ENCODE data around the gene RNF17. TPM values are rescaled to one million over a fixed set of nuclear protein-coding genes. Genes with fewer than 3 reads are reported as not detected.

The RNF17 gene
- total RNA-seq, 1 donor from 2014 or later, result not detected

DNA sequence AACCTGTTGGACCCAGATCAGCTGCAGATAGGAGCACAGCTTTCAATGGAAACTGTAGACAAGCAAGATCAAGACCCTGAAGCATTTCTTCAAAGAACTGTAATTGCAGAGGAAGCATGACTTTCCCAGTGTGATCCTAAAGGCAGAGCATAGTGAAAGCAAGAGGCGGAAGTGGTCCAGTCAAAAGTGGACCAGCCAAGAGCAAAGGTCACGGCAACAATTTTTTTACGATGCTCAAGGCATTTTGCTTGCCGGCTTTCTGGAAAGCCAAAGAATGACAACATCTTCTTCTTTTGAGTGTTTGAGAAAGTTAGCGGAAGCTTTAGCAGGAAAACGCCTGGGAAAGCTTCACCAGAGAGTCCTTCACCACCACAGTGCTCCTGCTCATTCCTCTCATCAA is 111.6 kb downstream of the RNF17 start:
- TF ChIP-seq, protein P1, sequence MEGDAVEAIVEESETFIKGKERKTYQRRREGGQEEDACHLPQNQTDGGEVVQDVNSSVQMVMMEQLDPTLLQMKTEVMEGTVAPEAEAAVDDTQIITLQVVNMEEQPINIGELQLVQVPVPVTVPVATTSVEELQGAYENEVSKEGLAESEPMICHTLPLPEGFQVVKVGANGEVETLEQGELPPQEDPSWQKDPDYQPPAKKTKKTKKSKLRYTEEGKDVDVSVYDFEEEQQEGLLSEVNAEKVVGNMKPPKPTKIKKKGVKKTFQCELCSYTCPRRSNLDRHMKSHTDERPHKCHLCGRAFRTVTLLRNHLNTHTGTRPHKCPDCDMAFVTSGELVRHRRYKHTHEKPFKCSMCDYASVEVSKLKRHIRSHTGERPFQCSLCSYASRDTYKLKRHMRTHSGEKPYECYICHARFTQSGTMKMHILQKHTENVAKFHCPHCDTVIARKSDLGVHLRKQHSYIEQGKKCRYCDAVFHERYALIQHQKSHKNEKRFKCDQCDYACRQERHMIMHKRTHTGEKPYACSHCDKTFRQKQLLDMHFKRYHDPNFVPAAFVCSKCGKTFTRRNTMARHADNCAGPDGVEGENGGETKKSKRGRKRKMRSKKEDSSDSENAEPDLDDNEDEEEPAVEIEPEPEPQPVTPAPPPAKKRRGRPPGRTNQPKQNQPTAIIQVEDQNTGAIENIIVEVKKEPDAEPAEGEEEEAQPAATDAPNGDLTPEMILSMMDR (IDR thresholded peaks at IDR 0.05; ENCODE audit: unreplicated experiment), result no peak
- Mint-ChIP-seq H3K4me3 (ENCODE audit: unreplicated experiment) (no peak overlapping the region), H3K27ac (ENCODE audit: unreplicated experiment) (no peak overlapping the region), H3K27me3 (ENCODE audit: unreplicated experiment) (no peaks in the 10 kb centered on the region), H3K36me3 (ENCODE audit: low read depth, unreplicated experiment) (no peaks in the 10 kb centered on the region), H3K4me1 (ENCODE audit: unreplicated experiment) (peaks cover 2% of the 10 kb centered on the region), H3K9me3 (ENCODE audit: unreplicated experiment) (no peaks in the 10 kb centered on the region)
- no peak for DNase-seq (ENCODE audit: low spot score)

DNA sequence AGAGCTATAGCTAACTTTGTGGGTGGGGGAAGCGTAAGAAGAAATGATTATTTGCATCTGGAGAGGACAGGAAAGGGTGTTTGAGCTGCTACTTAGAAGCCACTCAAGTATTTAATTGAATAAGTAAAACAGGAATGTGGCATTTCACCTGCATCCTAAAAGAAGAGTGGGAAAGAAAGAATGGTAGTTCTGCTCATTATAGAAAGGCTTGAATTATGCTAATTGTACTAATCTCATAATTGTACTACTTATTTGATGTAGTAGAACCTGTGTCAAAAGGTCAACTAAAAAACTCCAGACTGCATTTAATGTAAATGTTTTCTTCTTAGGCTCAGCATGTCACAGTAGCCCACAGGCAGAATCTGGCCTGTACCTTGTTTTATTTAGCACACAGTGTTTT is 113.6 kb downstream of the RNF17 start:
- no peaks in the 10 kb centered on the region for H3K36me3 Mint-ChIP-seq (ENCODE audit: low read depth, unreplicated experiment)
- no peaks in the 10 kb centered on the region for H3K9me3 Mint-ChIP-seq (ENCODE audit: unreplicated experiment)
- H3K27me3 Mint-ChIP-seq (ENCODE audit: unreplicated experiment), result no peaks in the 10 kb centered on the region
- peaks cover 2% of the 10 kb centered on the region for H3K4me1 Mint-ChIP-seq (ENCODE audit: unreplicated experiment)
- no peak overlapping the region for H3K4me3 Mint-ChIP-seq (ENCODE audit: unreplicated experiment)
- no peak for DNase-seq (ENCODE audit: low spot score)
- TF ChIP-seq, protein P1 (IDR thresholded peaks at IDR 0.05; ENCODE audit: unreplicated experiment), result no peak
- H3K27ac Mint-ChIP-seq (ENCODE audit: unreplicated experiment), result no peak overlapping the region

GRCh38 chr13:24878340-24878739 is 114.4 kb downstream of the RNF17 start:
- no peak overlapping the region for H3K4me3 Mint-ChIP-seq (ENCODE audit: unreplicated experiment)
- H3K4me1 Mint-ChIP-seq (ENCODE audit: unreplicated experiment), result peaks cover 2% of the 10 kb centered on the region
- H3K27me3 Mint-ChIP-seq (ENCODE audit: unreplicated experiment), result no peaks in the 10 kb centered on the region
- H3K27ac Mint-ChIP-seq (ENCODE audit: unreplicated experiment), result no peak overlapping the region
- TF ChIP-seq, protein P1 (IDR thresholded peaks at IDR 0.05; ENCODE audit: unreplicated experiment), result no peak
- no peak for DNase-seq (ENCODE audit: low spot score)
- peaks cover 2% of the 10 kb centered on the region for H3K36me3 Mint-ChIP-seq (ENCODE audit: low read depth, unreplicated experiment)
- H3K9me3 Mint-ChIP-seq (ENCODE audit: unreplicated experiment), result no peaks in the 10 kb centered on the region

DNA sequence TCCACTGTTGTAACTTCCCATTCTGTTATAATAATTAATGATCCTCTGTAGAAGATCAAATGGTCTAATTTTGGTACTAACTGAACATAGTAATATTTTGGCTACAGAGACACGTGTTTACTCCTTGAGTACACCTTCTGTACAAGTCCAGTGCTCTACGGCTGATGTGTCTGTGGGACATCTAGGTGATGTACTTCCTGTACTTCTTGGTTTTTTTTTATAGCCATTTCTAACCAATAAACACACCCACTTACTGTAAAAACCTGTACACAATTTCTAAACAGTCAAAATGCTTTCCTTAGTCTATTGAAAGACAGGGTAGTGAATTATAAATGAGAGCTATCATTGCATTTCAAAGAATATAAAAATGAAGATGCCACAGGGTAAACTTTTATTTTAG is 118.7 kb downstream of the RNF17 start:
- Mint-ChIP-seq H3K4me1 (ENCODE audit: unreplicated experiment) (peaks cover 2% of the 10 kb centered on the region), H3K27me3 (ENCODE audit: unreplicated experiment) (no peaks in the 10 kb centered on the region), H3K36me3 (ENCODE audit: low read depth, unreplicated experiment) (peaks cover 2% of the 10 kb centered on the region), H3K9me3 (ENCODE audit: unreplicated experiment) (no peaks in the 10 kb centered on the region), H3K4me3 (ENCODE audit: unreplicated experiment) (no peak overlapping the region), H3K27ac (ENCODE audit: unreplicated experiment) (no peak overlapping the region)
- DNase-seq (ENCODE audit: low spot score), result no peak
- TF ChIP-seq, protein P1 (IDR thresholded peaks at IDR 0.05; ENCODE audit: unreplicated experiment), result no peak

DNA sequence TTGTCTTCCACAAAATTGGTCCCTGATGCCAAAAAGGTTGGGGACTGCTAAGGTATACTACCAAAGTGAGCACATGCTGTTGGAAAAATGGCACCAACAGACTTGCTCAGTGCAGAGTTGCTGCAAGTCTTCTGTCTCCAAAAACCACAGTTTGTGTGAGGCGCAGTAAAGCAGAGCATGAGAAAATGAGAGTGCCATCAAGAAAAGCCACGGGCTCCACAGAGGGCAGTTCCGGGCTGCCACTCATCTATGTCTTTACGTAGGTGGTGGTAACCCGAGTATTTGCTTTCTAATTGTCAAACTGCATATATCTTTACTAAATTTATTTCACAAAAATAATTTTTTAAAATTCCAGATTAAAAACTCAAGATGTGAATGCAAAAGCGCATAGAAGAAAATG is 123.8 kb downstream of the RNF17 start:
- no peak overlapping the region for H3K27ac Mint-ChIP-seq (ENCODE audit: unreplicated experiment)
- no peaks in the 10 kb centered on the region for H3K9me3 Mint-ChIP-seq (ENCODE audit: unreplicated experiment)
- DNase-seq (ENCODE audit: low spot score), result no peak
- H3K4me3 Mint-ChIP-seq (ENCODE audit: unreplicated experiment), result no peak overlapping the region
- H3K4me1 Mint-ChIP-seq (ENCODE audit: unreplicated experiment), result no peaks in the 10 kb centered on the region
- H3K27me3 Mint-ChIP-seq (ENCODE audit: unreplicated experiment), result peaks cover 5% of the 10 kb centered on the region
- TF ChIP-seq, protein P1 (IDR thresholded peaks at IDR 0.05; ENCODE audit: unreplicated experiment), result no peak
- H3K36me3 Mint-ChIP-seq (ENCODE audit: low read depth, unreplicated experiment), result peaks cover 26% of the 10 kb centered on the region

All from endothelial cell (in vitro differentiated cells).